ENCODE measurements around the gene B4GALT2. TPM values are rescaled to one million over a fixed set of nuclear protein-coding genes. Genes with fewer than 3 reads are reported as not detected.

B4GALT2 gene
- total RNA-seq, 1 experiment from 2014 or later = 76.8 TPM

DNA sequence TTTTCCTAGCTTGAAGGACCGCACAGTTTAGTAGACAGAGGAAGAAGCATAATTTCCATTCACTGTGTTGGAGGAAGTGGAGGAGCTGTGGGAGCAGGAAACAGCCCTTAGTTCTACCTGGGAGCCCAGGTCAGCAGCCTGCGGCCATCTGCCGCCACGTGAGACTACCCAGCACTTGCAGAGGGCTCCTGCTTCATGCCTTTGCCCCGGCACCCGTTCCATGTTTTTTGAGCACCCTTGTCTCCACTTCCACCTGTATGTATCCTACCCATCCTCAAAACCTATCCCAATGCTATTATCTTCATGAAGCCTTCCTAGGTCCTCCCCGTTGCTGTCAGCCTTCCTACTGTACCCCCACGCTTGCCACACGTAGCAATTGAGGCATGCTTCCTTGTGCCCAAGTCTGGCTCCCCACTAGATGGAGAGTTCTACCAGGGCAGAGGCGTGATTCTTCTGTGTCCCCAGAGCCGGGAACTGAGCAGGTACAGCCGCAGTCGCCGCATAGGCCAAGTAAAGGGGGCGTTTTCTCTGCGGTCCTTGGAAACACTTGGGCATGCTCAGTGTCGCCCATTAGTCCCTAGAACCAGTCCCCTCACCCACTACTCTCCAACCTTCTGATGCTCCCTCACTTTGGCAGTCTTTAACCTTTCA lies 50.4 kb downstream of the B4GALT2 start:
- no peak for TF ChIP-seq SP1 (IDR thresholded peaks at IDR 0.05; ENCODE audit: low read depth)
- TF ChIP-seq POLR2A (IDR thresholded peaks at IDR 0.05; ENCODE audit: borderline replicate concordance, extremely low read depth, insufficient read depth, insufficient read length) = peak; percentile 0
- TF ChIP-seq, protein P1, sequence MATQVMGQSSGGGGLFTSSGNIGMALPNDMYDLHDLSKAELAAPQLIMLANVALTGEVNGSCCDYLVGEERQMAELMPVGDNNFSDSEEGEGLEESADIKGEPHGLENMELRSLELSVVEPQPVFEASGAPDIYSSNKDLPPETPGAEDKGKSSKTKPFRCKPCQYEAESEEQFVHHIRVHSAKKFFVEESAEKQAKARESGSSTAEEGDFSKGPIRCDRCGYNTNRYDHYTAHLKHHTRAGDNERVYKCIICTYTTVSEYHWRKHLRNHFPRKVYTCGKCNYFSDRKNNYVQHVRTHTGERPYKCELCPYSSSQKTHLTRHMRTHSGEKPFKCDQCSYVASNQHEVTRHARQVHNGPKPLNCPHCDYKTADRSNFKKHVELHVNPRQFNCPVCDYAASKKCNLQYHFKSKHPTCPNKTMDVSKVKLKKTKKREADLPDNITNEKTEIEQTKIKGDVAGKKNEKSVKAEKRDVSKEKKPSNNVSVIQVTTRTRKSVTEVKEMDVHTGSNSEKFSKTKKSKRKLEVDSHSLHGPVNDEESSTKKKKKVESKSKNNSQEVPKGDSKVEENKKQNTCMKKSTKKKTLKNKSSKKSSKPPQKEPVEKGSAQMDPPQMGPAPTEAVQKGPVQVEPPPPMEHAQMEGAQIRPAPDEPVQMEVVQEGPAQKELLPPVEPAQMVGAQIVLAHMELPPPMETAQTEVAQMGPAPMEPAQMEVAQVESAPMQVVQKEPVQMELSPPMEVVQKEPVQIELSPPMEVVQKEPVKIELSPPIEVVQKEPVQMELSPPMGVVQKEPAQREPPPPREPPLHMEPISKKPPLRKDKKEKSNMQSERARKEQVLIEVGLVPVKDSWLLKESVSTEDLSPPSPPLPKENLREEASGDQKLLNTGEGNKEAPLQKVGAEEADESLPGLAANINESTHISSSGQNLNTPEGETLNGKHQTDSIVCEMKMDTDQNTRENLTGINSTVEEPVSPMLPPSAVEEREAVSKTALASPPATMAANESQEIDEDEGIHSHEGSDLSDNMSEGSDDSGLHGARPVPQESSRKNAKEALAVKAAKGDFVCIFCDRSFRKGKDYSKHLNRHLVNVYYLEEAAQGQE (IDR thresholded peaks at IDR 0.05; ENCODE audit: low read depth) = no peak
- no peak for TF ChIP-seq ZFX (IDR thresholded peaks at IDR 0.05)
- POLR2A ChIA-PET = no interaction called here
- DNase-seq (ENCODE audit: low read depth, low spot score) (no peak), ATAC-seq (peak; percentile 51)
- Histone ChIP-seq H4K20me1 (ENCODE audit: insufficient read depth) (no peaks in the 10 kb centered on the region), H3K9me2 (ENCODE audit: insufficient read depth) (no peaks in the 10 kb centered on the region), H3K9me3 (ENCODE audit: control insufficient read depth in 1 of 2, insufficient read depth in 1 of 2, low read depth in 1 of 2, low read length in 2 of 2) (no peaks in the 10 kb centered on the region), H3K4me3 (replicated peaks in 1 of 2; ENCODE audit: low read depth in 1 of 2, low read length in 2 of 2) (peak overlapping the region; percentile 68 to 86), H3K4me1 (ENCODE audit: control insufficient read depth in 1 of 2, insufficient read depth in 2 of 2, low read length in 2 of 2) (peaks cover 32 to 46% of the 10 kb centered on the region in 2 experiments), H3K79me2 (ENCODE audit: insufficient read depth, low read length) (no peaks in the 10 kb centered on the region), H3K4me2 (ENCODE audit: low read length) (peak overlapping the region; percentile 85), H3K36me3 (ENCODE audit: control insufficient read depth in 1 of 2, insufficient read depth in 2 of 2, low read length in 2 of 2) (no peaks in the 10 kb centered on the region), H3K27me3 (ENCODE audit: insufficient read depth, low read length) (no peaks in the 10 kb centered on the region), H2AFZ (ENCODE audit: low read depth, low read length, poor library complexity, severe bottlenecking) (no peak overlapping the region), H3K9ac (ENCODE audit: low read length) (peak overlapping the region; percentile 86), H3K27ac (ENCODE audit: low read depth, low read length) (peak overlapping the region; percentile 91)
- BruUV-seq (replicated peaks) = TSS peak; percentile 47
- intact Hi-C loops (cut with micrococcal nuclease) = no loop called here
- CTCF ChIA-PET = no interaction called here
- RAD21 ChIA-PET (ENCODE audit: low non-redundant PET in 1 of 2, low total read pairs in 2 of 2, uncharacterized antibody in 2 of 2, unreplicated experiment in 2 of 2) = no interaction called here

All from HCT116 (cell line).